Activated CD4-positive, alpha-beta T cell treated with anti-CD3 and anti-CD28 coated beads for 24 hours (primary cell): ENCODE data around the gene OARD1.
A peak's percentile ranks its signal among the peaks of the same experiment; 100 is the strongest.
"Not testable (repeated sequence)": the region's sequence is repeated elsewhere in the genome, so short reads cannot be mapped to it uniquely, and the experiment has no call there.

Source experiments
- DNase-seq, 2 donors: peaks; one replicate each; pipeline ENCODE4 v3.0.0-alpha.2; 2020; ENCODE audit warnings: low read depth in 2 of 2

The OARD1 gene

DNA sequence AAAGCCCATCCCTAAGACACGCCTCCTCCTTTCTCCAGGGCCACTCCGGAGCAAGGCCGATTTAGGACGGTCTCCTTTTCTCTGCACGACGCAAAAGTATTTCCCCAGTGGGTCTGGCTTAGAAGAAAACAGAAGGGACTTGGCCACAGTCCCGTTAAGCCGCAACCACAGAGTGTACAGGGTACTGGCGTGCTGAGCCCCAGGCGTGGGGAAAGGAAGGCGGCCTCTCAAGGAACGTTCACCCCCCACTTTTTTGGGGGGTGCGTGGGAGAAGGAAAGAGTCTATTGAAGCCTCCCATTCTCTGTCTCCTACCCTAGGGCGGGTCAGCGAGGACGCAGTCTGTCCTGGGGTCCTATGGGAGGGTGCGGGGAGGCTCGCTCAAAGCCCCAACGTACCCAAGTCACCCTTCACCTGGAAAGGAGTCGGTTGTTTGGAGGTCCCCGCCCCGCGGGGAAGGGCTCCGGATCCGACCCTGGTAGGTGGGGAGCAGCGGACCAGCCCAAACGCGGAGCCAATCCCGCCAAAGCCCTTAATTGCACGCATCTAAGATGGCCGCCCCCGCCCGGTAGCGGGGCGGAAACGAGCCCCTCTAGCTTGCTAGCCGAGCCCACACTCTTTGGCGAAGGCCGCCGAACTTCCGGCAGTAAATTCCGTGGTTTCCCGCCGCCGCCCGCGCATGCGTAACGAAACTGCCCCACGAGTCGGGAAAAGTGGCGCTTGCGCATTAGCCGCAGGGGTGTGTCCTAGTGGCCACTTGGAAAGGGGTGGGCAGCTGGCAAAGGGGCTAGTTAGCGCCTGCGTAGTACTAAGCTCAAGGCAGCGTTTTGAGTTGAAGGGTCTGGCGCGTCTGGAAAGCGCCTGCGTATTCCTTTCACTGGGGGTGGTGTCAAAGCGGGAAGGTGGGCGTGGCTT lies at the start of gene OARD1:
Gene OARD1 (minus strand): TSS at position 434 of the 913 bp plus-strand sequence. CDS start 722 bp downstream, outside the sequence.
- DNase-seq: peak; percentile 99 to 100

- DNase-seq: no peak
Measured at GRCh38 chr6:41120058-41120457, 47.9 kb upstream of the OARD1 start.

GRCh38 chr6:41119508-41119907 lies 47.4 kb upstream of the OARD1 start:
- DNase-seq: no peak

GRCh38 chr6:41115027-41115426 lies 42.9 kb upstream of the OARD1 start:
- DNase-seq: not testable (repeated sequence)

- no peak for DNase-seq
Measured at GRCh38 chr6:41111017-41111416, 38.9 kb upstream of the OARD1 start.

DNA sequence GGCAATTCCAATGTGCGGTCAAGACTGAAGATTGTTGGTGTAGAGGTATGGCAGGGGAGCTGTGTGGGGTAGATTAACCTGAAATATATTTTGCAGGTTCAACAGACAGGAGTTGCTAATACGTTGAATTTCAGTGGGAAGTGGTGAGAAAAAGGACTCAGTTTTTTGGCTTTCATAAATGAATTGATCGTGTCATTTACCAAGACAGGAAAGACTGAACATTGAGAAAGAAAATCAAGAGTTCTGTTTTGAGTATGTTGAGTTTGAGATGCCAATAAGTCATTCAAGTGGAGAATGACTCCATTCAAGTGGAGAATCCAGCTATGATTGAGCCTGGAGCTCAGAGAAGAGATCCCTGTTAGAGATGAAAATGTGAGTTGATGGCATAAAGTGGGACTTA lies 31.7 kb upstream of the OARD1 start:
- no peak for DNase-seq

- no peak for DNase-seq
Measured at GRCh38 chr6:41100871-41101287, 28.7 kb upstream of the OARD1 start.

DNA sequence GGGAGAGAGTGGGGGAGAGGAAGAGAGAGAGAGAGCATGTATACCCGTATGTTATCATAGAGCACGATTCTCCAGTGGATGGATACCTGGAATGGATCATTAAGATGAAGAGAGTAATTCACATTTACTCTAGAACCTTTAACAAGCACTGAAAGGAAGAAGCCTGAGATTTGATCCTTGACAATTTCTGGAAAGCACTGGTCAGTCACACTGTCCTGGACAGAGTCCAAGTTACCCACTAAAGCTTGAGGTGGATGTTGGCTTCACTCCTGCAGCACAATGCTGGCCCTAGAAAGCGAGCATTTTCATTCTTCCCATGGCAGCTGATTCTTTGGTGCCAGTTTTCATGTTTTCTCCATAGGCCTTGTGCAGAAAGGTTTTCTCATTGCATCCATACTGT lies 26.2 kb upstream of the OARD1 start:
- DNase-seq: no peak

DNA sequence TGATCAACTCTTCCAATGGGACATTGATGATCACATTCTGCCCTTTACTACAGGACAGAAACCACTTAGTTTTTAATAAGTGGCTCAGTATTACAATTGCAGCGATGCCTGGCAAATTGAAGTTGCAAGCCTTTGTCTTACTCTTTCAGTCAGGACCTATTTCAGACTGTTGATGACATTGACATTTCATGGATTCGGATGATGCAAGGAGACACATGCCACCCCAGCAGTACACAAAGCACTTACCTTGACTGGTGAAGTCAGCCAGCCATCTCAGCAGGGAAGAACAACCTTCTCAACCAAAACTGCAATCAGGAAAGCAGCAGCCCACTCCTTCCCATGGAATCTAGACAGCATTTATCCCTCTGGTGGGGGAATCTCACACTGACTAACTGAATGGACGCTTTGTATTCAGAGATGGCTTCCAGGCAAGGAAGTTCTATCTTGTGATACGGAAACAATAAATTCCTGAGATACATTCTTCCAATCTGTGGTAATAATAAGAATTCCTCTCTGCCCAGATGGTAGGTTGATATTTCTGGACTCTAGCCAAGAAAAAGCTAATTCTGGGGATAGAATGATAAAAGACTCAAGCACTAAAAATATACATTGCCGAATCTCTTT lies 25.4 kb upstream of the OARD1 start:
- DNase-seq: no peak

DNA sequence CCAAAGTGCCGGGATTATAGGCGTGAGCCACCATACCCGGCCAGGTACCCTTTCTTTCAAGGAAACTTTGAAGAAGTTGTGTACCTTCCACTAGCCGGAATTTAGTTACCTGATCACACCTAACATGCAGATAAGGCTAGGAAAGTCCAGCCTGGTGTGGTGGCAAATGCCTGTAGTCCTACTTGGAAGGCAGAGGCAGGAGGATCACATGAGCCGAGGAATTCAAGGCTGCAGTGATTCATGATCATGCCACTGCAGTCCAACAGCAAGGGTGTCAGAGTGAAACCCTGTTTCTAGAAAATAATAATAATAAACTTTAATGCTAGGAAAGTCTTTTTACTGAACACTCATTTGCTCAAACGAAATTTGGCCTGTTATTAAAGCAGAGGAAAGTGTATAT lies 21.6 kb upstream of the OARD1 start:
- DNase-seq: no peak

GRCh38 chr6:41092421-41093140 lies 20.4 kb upstream of the OARD1 start:
- DNase-seq: no peak

GRCh38 chr6:41090841-41091761 lies 18.9 kb upstream of the OARD1 start:
- no peak for DNase-seq

DNA sequence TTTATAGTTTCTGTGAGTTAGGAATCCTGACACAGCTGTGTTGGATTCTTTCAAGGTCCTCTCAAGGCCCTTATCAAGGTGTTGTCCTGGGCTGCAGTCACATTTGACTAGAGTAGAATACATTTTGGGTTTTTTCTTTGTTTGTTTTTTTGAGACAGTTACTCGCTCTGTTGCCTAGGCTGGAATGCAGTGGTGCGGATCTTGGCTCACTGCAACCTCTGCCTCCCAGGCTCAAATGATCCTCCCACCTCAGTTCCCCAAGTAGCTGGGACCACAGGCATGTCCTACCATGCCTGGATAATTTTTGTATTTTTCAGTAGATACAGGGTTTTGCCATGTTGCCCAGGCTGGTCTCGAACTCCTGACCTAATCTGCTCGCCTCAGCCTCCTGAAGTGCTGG lies 16.3 kb upstream of the OARD1 start:
- no peak for DNase-seq

DNA sequence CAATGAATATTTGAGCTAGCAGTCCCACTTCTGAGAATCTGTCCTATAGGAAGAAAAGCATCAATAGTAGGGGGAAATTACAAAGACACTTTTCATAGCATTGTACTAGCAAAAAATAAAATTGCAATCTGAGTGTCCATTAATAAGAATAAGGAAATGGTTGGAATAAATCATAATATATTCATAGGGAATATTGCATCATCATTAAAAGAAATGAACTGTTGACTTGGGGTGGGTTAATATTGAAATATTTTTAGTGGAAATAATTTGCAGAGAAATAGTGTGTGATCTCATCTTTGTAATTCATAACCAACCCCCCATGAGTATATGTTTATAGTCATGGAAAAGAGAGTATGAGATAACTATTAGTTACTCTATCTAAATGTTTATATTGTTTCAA lies 13.0 kb upstream of the OARD1 start:
- no peak for DNase-seq

DNA sequence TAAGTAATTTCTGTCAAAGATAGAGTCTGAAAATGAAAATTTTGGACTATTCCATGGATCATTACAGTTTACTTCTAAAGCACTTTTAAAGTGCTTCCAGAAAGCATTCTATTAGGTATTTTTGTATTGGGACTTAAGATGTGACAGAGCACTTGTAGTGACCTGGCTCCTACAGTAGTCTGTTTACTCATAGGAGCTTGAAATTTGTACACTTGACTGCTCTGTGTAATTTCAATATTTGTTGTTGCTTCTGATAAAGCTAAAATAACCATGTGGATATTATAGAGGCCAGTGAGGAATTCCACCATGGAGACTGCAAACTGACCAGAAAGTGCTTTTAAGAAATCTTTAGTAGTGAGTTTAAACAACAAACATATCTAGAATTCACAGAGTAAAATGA lies 10.9 kb upstream of the OARD1 start:
- DNase-seq: no peak

GRCh38 chr6:41080621-41081020 lies 8.5 kb upstream of the OARD1 start:
- DNase-seq: no peak

- DNase-seq: no peak
Measured at GRCh38 chr6:41079080-41079479, 6.9 kb upstream of the OARD1 start.

GRCh38 chr6:41078101-41078500 lies 5.9 kb upstream of the OARD1 start:
- DNase-seq: no peak

- no peak for DNase-seq
Measured at GRCh38 chr6:41077536-41077935, 5.4 kb upstream of the OARD1 start.

GRCh38 chr6:41075651-41076626 lies 3.8 kb upstream of the OARD1 start:
- DNase-seq: no peak
